Choroid plexus epithelial cell (primary cell): ENCODE measurements around the gene PDE8B.

Source experiments
- DNase-seq: peaks from one replicate; pipeline ENCODE4 v3.0.0-alpha.2; 2010; ENCODE audit warnings: low read depth
- H3K4me3 ChIP-seq: 2 replicates; pipeline ENCODE4 v1.5.1; 2011; ENCODE audit warnings: low read depth, mild to moderate bottlenecking, control low read depth, low read length, moderate library complexity
- CTCF ChIP-seq: conservative IDR thresholded peaks from 2 replicates; pipeline ENCODE4 v1.5.1; 2011; ENCODE audit warnings: low read depth, mild to moderate bottlenecking, control low read depth, inconsistent platforms, low read length, moderate library complexity

Gene PDE8B

GRCh38 chr5:77316871-77317661 lies 106.6 kb downstream of the PDE8B start:
- TF ChIP-seq CTCF, result no peak
- peak; percentile 77 for DNase-seq
- no peak overlapping the region for H3K4me3 ChIP-seq

- no peak for DNase-seq
- TF ChIP-seq CTCF, result no peak
- no peak overlapping the region for H3K4me3 ChIP-seq
Observed at GRCh38 chr5:77318060-77318459, 107.6 kb downstream of the PDE8B start.

- DNase-seq, result no peak
- no peak for TF ChIP-seq CTCF
- no peak overlapping the region for H3K4me3 ChIP-seq
Observed at GRCh38 chr5:77319117-77319804, 108.8 kb downstream of the PDE8B start.

GRCh38 chr5:77321793-77322394 lies 111.4 kb downstream of the PDE8B start:
- DNase-seq, result no peak
- no peak overlapping the region for H3K4me3 ChIP-seq
- no peak for TF ChIP-seq CTCF

GRCh38 chr5:77322406-77322805 lies 111.9 kb downstream of the PDE8B start:
- H3K4me3 ChIP-seq, result no peak overlapping the region
- TF ChIP-seq CTCF, result no peak
- DNase-seq, result peak; percentile 65

- no peak for DNase-seq
- no peak for TF ChIP-seq CTCF
- no peak overlapping the region for H3K4me3 ChIP-seq
Observed at GRCh38 chr5:77325921-77326541, 115.6 kb downstream of the PDE8B start.
